ENCODE results near the gene ZMYM4.

ZMYM4 gene

GRCh38 chr1:35431173-35431599 lies 162.7 kb downstream of the ZMYM4 start:
- Histone ChIP-seq H3K4me3 (ENCODE audit: low read depth, low read length) (no peak overlapping the region), H3K27me3 (no peaks in the 10 kb centered on the region), H3K9me3 (no peaks in the 10 kb centered on the region), H3K36me3 (no peaks in the 10 kb centered on the region), H3K4me1 (no peaks in the 10 kb centered on the region)
- DNase-seq, result no peak
- TF ChIP-seq CTCF (IDR thresholded peaks at IDR 0.05; ENCODE audit: low read depth, low read length), result no peak

DNA sequence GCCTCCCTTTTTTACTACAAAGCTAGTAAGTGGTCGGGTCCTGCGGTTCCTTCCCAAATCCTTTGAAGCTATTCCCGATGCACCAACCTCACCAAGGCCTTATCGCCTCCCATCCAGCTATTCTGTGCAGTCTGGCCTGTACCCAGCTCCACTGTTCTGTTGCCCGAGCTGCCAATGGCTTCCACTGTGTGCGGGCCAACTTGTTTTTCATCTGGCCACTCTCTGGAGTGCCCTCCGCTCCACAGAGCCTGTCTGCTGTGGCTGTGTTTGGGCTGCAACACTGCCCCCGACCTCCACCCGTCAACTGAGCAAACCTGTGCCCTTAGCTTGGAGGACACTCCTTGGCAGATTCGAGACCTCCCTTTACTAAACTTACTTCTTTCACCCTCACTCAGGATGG lies 163.7 kb downstream of the ZMYM4 start:
- TF ChIP-seq CTCF (IDR thresholded peaks at IDR 0.05; ENCODE audit: low read depth, low read length), result no peak
- H3K27me3 ChIP-seq, result no peaks in the 10 kb centered on the region
- H3K36me3 ChIP-seq, result no peaks in the 10 kb centered on the region
- no peaks in the 10 kb centered on the region for H3K9me3 ChIP-seq
- no peak overlapping the region for H3K4me3 ChIP-seq (ENCODE audit: low read depth, low read length)
- DNase-seq, result no peak
- H3K4me1 ChIP-seq, result no peaks in the 10 kb centered on the region

DNA sequence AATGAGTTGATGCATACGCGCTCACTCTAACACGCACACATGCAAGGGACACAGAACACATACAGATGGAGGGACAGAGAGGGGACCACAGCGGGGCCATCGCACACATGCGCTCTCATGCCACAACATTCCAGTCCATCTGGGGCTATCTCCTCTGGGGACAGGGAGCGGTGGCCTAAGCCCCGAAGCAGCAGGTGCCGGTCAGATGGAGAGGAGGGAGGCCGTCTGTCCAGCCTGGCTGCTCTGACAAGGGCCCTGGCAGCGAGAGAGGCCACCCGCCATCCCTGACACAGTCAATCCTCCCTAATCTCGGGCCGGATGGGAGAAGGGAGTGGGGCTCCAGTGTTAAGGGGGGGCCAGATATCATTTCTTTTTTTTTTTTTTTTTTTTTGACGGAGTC lies 165.2 kb downstream of the ZMYM4 start:
- Histone ChIP-seq H3K27me3 (no peaks in the 10 kb centered on the region), H3K4me3 (ENCODE audit: low read depth, low read length) (no peak overlapping the region), H3K9me3 (no peaks in the 10 kb centered on the region), H3K36me3 (no peaks in the 10 kb centered on the region), H3K4me1 (no peaks in the 10 kb centered on the region)
- no peak for DNase-seq
- TF ChIP-seq CTCF (IDR thresholded peaks at IDR 0.05; ENCODE audit: low read depth, low read length), result no peak

GRCh38 chr1:35434703-35435102 lies 166.2 kb downstream of the ZMYM4 start:
- Histone ChIP-seq H3K27me3 (no peaks in the 10 kb centered on the region), H3K4me3 (ENCODE audit: low read depth, low read length) (no peak overlapping the region), H3K9me3 (no peaks in the 10 kb centered on the region), H3K36me3 (no peaks in the 10 kb centered on the region), H3K4me1 (no peaks in the 10 kb centered on the region)
- TF ChIP-seq CTCF (IDR thresholded peaks at IDR 0.05; ENCODE audit: low read depth, low read length), result no peak
- no peak for DNase-seq

DNA sequence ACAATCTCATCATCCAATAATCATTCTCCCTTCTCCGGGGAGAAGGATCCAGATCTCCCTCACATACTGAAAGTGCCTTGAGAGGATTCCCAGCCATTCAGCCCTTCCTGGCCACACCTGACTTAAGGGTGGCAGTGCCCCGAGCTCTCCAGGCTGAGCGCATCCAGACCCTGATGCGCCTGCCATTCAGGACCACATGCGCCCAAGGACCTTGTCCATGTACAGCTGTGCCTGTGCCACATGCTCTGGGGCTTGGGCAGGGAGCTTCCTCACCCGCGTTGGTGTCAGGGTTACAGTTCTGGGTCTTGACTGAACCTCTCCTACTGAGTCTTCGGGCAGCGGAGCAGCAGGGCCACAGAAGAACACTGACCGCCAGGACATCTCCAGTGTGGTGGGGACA lies 167.6 kb downstream of the ZMYM4 start:
- Histone ChIP-seq H3K36me3 (no peaks in the 10 kb centered on the region), H3K9me3 (no peaks in the 10 kb centered on the region), H3K4me1 (no peaks in the 10 kb centered on the region), H3K4me3 (ENCODE audit: low read depth, low read length) (no peak overlapping the region), H3K27me3 (no peaks in the 10 kb centered on the region)
- DNase-seq, result no peak
- TF ChIP-seq CTCF (IDR thresholded peaks at IDR 0.05; ENCODE audit: low read depth, low read length), result no peak

- Histone ChIP-seq H3K4me1 (no peaks in the 10 kb centered on the region), H3K4me3 (ENCODE audit: low read depth, low read length) (no peak overlapping the region), H3K9me3 (no peaks in the 10 kb centered on the region), H3K27me3 (no peaks in the 10 kb centered on the region), H3K36me3 (no peaks in the 10 kb centered on the region)
- DNase-seq, result no peak
- no peak for TF ChIP-seq CTCF (IDR thresholded peaks at IDR 0.05; ENCODE audit: low read depth, low read length)
Measured at GRCh38 chr1:35437200-35437599, 168.7 kb downstream of the ZMYM4 start.
